Endothelial cell of umbilical vein (primary cell): ENCODE data around the gene PTPRD. TPM values are rescaled to one million over a fixed set of nuclear protein-coding genes. Genes with fewer than 3 reads are reported as not detected.

Experiments used
- BruUV-seq: library from RNA; stranded (reverse); fragments of 400-500 nt; replicated peaks from 2 replicates; lab custom pipeline; 2021; lab: Mats Ljungman, UMichigan
- CTCF ChIA-PET: fragments of 300-600, 350-600 bp; sonication (Branson Sonifier 250); formaldehyde crosslinking; loops from one replicate; lab custom pipeline; 2021; ENCODE audit warnings: antibody characterized with exemption, inconsistent platforms; lab: Charles Lee
- POLR2A ChIA-PET: fragments of 300-600, 350-600 bp; sonication (Branson Sonifier 250); formaldehyde crosslinking; loops from one replicate; lab custom pipeline; 2021; ENCODE audit warnings: antibody characterized with exemption, inconsistent platforms; lab: Charles Lee
- DNase-seq: peaks from one replicate; pipeline ENCODE4 v3.0.0-alpha.2; 2011; ENCODE audit warnings: low read depth, low spot score
- FAIRE-seq: peaks from 2 replicates; lab custom pipeline; 2011; peaks lifted over from hg19 to GRCh38; lab: Jason Lieb, UNC
- H2AFZ ChIP-seq: 2 replicates; pipeline ENCODE4 v1.6.0; 2012; ENCODE audit warnings: low read depth, low read length, control low read depth, inconsistent platforms
- H3K27ac ChIP-seq: 2 replicates; pipeline ENCODE4 v1.5.1; 2011; ENCODE audit warnings: low read depth, mild to moderate bottlenecking, control low read depth, low read length, moderate library complexity; ENCODE audit not compliant: insufficient read depth
- H3K27me3 ChIP-seq, 2 experiments: 2 replicates each; pipeline versions ENCODE4 v1.6.0 to v1.6.1; 2011; ENCODE audit warnings: low read length in 2 of 2, mixed read lengths in 1 of 2; ENCODE audit not compliant: control insufficient read depth in 2 of 2, insufficient read depth in 2 of 2
- H3K36me3 ChIP-seq, 2 experiments: 2 replicates in 1 of 2; 3 replicates in 1 of 2; pipeline ENCODE4 v1.5.1; 2011; ENCODE audit warnings: low read length in 2 of 2, mild to moderate bottlenecking in 1 of 2, moderate library complexity in 1 of 2; ENCODE audit not compliant: control insufficient read depth in 2 of 2, insufficient read depth in 2 of 2; ENCODE audit errors: extremely low read depth in 1 of 2
- H3K4me1 ChIP-seq: 3 replicates; pipeline ENCODE4 v1.5.1; 2011; ENCODE audit warnings: mild to moderate bottlenecking, low read length; ENCODE audit not compliant: control insufficient read depth, insufficient read depth; ENCODE audit errors: extremely low read depth
- H3K4me2 ChIP-seq: 2 replicates; pipeline ENCODE4 v1.6.1; 2011; ENCODE audit warnings: low read length, control low read depth, mixed read lengths; ENCODE audit not compliant: insufficient read depth
- H3K4me3 ChIP-seq, 3 experiments: fragments of 200-600 bp in 1 of 3; sonication (generic), shearing (Covaris generic) in 1 of 3; replicated peaks in 1 of 3; 2 replicates each; pipeline ENCODE4 v1.5.1; 2011 to 2016; ENCODE audit warnings: control low read depth in 3 of 3, low read length in 3 of 3, mild to moderate bottlenecking in 2 of 3, inconsistent platforms in 1 of 3, low read depth in 1 of 3, moderate library complexity in 1 of 3; ENCODE audit not compliant: insufficient read depth in 1 of 3
- H3K79me2 ChIP-seq: 2 replicates; pipeline ENCODE4 v1.6.0; 2012; ENCODE audit warnings: low read length, inconsistent platforms; ENCODE audit not compliant: control insufficient read depth, insufficient read depth
- H3K9ac ChIP-seq: replicated peaks from 2 replicates; pipeline ENCODE3; 2011; ENCODE audit warnings: low read length, control low read depth; ENCODE audit not compliant: insufficient read depth; ENCODE audit errors: extremely low read depth
- H3K9me1 ChIP-seq: replicated peaks from 3 replicates; pipeline ENCODE4 v1.6.0; 2011; ENCODE audit warnings: mild to moderate bottlenecking, low read length; ENCODE audit not compliant: control insufficient read depth, insufficient read depth; ENCODE audit errors: extremely low read depth
- H3K9me3 ChIP-seq: replicated peaks from 2 replicates; pipeline ENCODE4 v1.5.1; 2012; ENCODE audit warnings: low read length, inconsistent platforms; ENCODE audit not compliant: control insufficient read depth, insufficient read depth
- H4K20me1 ChIP-seq: replicated peaks from 2 replicates; pipeline ENCODE3; 2011; ENCODE audit warnings: mild to moderate bottlenecking, low read length; ENCODE audit not compliant: control insufficient read depth, insufficient read depth; ENCODE audit errors: extremely low read depth
- EZH2 ChIP-seq: IDR thresholded peaks from 2 replicates; pipeline ENCODE4 v1.6.1; 2012; ENCODE audit warnings: borderline replicate concordance, low read depth, mild to moderate bottlenecking, moderate library complexity, low read length, inconsistent platforms; ENCODE audit not compliant: severe bottlenecking
- FOS ChIP-seq: IDR thresholded peaks from 2 replicates; pipeline ENCODE4 v1.6.1; 2011; ENCODE audit warnings: mild to moderate bottlenecking, low read length, moderate library complexity, borderline replicate concordance; ENCODE audit not compliant: insufficient read depth
- GATA2 ChIP-seq: IDR thresholded peaks from 2 replicates; pipeline ENCODE4 v1.7.0; 2011; ENCODE audit warnings: low read depth, mild to moderate bottlenecking, moderate library complexity, mixed read lengths, low read length; ENCODE audit not compliant: insufficient read length, insufficient read depth
- JUN ChIP-seq: IDR thresholded peaks from 2 replicates; pipeline ENCODE4 v1.6.1; 2011; ENCODE audit warnings: borderline replicate concordance, low read depth; ENCODE audit not compliant: insufficient read length, insufficient read depth
- MYC ChIP-seq: IDR thresholded peaks from one replicate; pipeline ENCODE4 v1.6.1; 2011; ENCODE audit warnings: mild to moderate bottlenecking, low read depth, low read length
- POLR2A ChIP-seq: IDR thresholded peaks from 2 replicates; pipeline ENCODE4 v1.6.1; 2012; ENCODE audit warnings: low read depth, mild to moderate bottlenecking, control low read depth, low read length
- POLR2AphosphoS5 ChIP-seq: IDR thresholded peaks from 2 replicates; pipeline ENCODE4 v1.6.1; 2012; ENCODE audit warnings: low read depth, mild to moderate bottlenecking, control low read depth, low read length, moderate library complexity; ENCODE audit not compliant: insufficient read depth
- dilution Hi-C: fragments of 300-500 bp; cut with MboI; formaldehyde crosslinking; loops from one replicate; pipeline ENCODE4 v1.15.0; 2019; ENCODE audit warnings: low sequenced_read_pairs; ENCODE audit not compliant: extremely low pct_ligation_motif_present
- intact Hi-C: fragments of 100-400 bp; cut with micrococcal nuclease; formaldehyde crosslinking; loops from one replicate; pipeline ENCODE4 v1.10.0; 2022
- polyA plus RNA-seq, 4 experiments: library from polyadenylated mRNA; depleted of rRNA in 3 of 4; stranded (reverse) in 3 of 4; unstranded in 1 of 4; fragments of >200 nt; gene quantifications; 2 replicates each; pipeline versions ENCODE4 v1.2.1 to v1.2.3, GENCODE V29; 2011 to 2012; ENCODE audit warnings: missing spikeins in 1 of 4
- total RNA-seq: library from RNA; stranded (reverse); gene quantifications from 2 replicates; pipeline ENCODE4 v1.2.3, GENCODE V29; 2021
- TF ChIP-seq, protein P1 (sequence below): IDR thresholded peaks from 2 replicates; pipeline ENCODE4 v1.6.1; 2011; ENCODE audit not compliant: insufficient read depth, insufficient read length
- TF ChIP-seq, protein P2 (sequence below), 2 donors: IDR thresholded peaks; 1 replicate in 1 of 2; 2 replicates in 1 of 2; pipeline ENCODE4 v1.5.1; 2011; ENCODE audit warnings: low read length in 2 of 2, mild to moderate bottlenecking in 2 of 2, moderate library complexity in 2 of 2, control low read depth in 1 of 2, inconsistent platforms in 1 of 2, low read depth in 1 of 2; ENCODE audit not compliant: insufficient read depth in 1 of 2; ENCODE audit errors: extremely low read depth in 1 of 2

The PTPRD gene
- total and polyA plus RNA-seq, 2 donors (not counting 3 experiments of a cell fraction or from before 2014, with no cell fraction given) = 5.5 to 5.7 TPM

DNA sequence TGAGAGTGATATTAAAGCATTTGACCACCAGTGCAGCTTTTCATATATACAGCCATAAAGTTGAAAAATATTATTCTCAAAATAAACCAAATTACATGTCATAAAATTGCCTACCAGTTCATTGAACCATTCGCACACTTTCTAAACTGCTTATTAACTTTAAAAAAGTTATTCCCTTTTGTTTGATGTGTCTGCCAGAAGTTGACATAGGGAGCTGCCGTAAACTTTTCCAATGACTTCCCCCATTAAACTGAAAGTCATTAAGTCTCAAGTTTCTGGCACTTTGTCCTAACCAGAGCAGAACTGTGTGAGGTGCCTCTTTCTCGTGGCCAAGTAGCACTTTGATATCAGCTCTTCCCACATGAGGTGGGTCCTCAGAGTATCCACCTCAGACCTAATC is 2231.2 kb downstream of the PTPRD start:
- H3K27me3 ChIP-seq = no peaks in the 10 kb centered on the region
- intact Hi-C loops = no loop called here
- no peaks in the 10 kb centered on the region for H3K79me2 ChIP-seq
- H3K36me3 ChIP-seq = no peaks in the 10 kb centered on the region
- DNase-seq = no peak
- H3K9me3 ChIP-seq = no peaks in the 10 kb centered on the region
- TF ChIP-seq, protein P1, sequence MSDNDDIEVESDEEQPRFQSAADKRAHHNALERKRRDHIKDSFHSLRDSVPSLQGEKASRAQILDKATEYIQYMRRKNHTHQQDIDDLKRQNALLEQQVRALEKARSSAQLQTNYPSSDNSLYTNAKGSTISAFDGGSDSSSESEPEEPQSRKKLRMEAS = no peak
- TF ChIP-seq FOS = no peak
- no peak for TF ChIP-seq MYC
- TF ChIP-seq, protein P2, sequence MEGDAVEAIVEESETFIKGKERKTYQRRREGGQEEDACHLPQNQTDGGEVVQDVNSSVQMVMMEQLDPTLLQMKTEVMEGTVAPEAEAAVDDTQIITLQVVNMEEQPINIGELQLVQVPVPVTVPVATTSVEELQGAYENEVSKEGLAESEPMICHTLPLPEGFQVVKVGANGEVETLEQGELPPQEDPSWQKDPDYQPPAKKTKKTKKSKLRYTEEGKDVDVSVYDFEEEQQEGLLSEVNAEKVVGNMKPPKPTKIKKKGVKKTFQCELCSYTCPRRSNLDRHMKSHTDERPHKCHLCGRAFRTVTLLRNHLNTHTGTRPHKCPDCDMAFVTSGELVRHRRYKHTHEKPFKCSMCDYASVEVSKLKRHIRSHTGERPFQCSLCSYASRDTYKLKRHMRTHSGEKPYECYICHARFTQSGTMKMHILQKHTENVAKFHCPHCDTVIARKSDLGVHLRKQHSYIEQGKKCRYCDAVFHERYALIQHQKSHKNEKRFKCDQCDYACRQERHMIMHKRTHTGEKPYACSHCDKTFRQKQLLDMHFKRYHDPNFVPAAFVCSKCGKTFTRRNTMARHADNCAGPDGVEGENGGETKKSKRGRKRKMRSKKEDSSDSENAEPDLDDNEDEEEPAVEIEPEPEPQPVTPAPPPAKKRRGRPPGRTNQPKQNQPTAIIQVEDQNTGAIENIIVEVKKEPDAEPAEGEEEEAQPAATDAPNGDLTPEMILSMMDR (IDR thresholded peaks at IDR 0.05; ENCODE audit: extremely low read depth in 1 of 2, insufficient read depth in 1 of 2, low read depth in 1 of 2, low read length in 2 of 2) = no peak
- no peak for TF ChIP-seq POLR2AphosphoS5
- TF ChIP-seq POLR2A = no peak
- no peak for TF ChIP-seq JUN
- no peak for TF ChIP-seq EZH2
- no peak for TF ChIP-seq GATA2
- no peak overlapping the region for H3K4me2 ChIP-seq
- no peak overlapping the region for H3K4me3 ChIP-seq
- ChIA-PET POLR2A (no interaction called here), CTCF (no interaction called here)
- no peak overlapping the region for H2AFZ ChIP-seq
- no peaks in the 10 kb centered on the region for H4K20me1 ChIP-seq
- BruUV-seq = no TSS peak
- dilution Hi-C loops = no loop called here
- no peak overlapping the region for H3K9ac ChIP-seq
- no peaks in the 10 kb centered on the region for H3K4me1 ChIP-seq
- no peak overlapping the region for H3K27ac ChIP-seq
- no peak for FAIRE-seq
- H3K9me1 ChIP-seq = no peaks in the 10 kb centered on the region
